Measurements from ENCODE around the gene NENF.
"Not testable (repeated sequence)": the region's sequence is repeated elsewhere in the genome, so short reads cannot be mapped to it uniquely, and the experiment has no call there.

NENF gene

DNA sequence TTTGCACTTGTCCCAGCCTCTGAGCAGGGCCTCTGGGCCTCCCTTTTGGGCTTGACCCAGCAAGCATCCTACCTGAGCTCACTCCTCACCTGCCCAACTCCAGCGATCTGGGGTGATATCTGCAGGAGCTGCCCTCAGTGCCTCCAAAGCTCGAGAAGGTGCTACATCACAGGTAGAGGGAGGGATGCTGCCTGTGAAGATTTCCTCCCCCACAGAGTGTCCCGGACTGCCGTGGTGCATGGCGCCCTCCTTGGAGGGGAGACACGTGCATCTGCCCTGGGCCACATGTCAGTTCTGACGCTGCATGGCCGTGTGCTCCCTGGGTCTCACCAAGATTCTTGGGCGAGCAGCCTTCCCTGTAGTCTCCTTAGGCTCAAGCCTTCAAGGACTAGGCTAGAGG is 27.7 kb downstream of the NENF start:
- no peak for DNase-seq (ENCODE audit: low spot score)

DNA sequence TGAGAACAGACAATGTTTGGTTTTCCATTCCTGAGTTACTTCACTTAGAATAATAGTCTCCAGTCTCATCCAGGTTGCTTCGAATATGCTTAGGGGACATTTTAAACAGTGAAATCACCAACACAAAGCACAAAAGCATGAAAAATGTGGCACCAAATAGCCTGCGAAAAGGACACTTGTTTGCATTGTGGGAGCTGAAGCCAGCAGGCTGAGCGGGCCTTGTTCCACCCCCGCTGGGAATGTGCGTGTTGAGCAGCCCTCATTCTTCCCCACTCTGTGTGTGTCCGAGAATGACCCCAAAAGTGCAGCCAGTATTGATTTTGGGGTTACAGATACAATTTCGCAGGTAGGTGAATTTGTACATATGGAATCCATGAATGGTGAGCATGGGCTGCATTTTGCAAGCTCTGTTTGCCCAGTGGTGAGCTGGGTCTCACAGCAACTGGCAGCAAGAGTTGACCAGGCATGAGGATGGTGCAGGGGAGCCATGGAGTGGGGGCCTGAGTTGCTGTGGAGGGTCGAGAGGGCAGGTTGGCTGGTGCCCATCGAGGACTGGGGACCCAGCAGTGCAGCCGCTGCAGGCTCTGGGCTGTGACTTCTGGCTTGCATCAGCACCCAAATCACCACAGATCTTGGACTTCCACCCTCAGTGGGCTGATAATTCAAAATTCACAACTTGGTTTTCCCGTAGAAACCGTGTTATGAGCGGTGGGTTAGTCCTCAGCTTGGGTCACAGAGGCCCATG is 29.4 kb downstream of the NENF start:
- no peak for DNase-seq (ENCODE audit: low spot score)

DNA sequence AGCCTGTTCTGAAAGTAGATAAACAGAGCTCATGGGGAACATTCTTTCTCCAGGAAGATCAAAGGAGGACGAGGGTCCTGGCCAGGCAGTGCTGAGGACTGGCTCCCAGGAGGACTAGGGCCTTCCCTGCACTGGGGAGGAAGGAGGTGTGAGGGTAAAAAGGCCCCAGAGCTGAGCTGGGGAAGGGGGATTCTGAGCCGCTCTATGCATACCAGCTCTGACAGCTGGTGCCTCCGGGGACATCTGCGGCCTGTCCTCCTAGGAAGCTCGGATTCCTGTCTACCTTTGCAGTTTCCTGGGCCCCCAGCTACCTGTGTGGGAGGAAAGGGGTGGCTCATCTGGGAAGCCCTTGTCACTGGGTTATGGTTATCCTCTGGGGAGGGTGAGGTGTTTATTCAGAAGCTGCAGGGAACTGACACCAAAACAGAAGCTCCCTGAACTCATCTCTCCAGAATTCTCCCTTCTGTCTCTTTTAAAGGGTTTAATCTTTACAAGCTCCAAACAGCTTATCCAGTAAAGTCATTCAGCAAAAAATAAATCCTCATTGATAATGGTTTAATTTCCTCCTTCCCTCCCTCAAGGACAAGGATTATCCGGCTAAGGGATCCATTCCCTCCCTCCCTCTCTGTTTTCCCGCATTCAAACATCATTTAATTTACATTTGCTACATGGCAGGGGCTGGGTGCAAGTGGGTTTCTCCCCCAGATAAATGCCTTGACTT is 31.0 kb downstream of the NENF start:
- DNase-seq (ENCODE audit: low spot score): no peak

DNA sequence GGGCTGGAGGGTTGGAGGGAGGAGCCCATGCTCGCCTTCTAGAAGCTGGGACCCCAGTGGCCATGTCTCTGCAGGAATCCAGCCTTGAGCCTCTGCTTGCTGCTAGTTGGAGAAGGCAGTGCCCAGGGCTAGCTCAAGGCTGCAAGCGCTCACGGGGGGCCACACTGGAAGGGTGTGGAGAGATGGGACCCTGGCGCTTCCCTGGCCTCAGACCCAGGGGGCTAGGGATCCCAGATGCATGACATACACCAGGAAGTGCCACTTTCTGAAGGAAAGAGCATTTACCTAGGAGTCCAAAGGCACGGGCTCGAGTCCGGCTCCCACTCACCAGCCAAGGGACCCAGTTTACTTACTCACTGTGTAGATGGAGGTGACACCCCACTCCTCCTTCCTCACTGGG is 32.6 kb downstream of the NENF start:
- DNase-seq (ENCODE audit: low spot score): no peak

DNA sequence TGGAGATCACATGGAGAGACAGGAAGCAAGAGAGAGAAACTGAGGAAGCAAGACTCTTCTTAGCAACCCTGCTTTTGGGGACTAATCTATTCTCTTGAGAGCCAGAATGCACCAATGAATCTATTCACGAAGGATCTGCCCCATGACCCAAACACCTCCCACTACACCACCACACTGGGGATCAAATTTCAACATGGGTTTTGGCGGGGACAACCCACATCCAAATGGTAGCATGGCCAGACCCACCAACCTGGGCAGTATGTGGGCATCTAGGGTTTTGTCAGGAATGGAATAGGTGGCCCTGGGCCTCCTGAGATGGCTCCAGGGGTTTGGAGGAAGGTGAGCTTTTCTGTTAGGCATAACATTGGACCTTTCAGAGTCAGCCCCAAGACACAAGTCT is 33.7 kb downstream of the NENF start:
- no peak for DNase-seq (ENCODE audit: low spot score)

DNA sequence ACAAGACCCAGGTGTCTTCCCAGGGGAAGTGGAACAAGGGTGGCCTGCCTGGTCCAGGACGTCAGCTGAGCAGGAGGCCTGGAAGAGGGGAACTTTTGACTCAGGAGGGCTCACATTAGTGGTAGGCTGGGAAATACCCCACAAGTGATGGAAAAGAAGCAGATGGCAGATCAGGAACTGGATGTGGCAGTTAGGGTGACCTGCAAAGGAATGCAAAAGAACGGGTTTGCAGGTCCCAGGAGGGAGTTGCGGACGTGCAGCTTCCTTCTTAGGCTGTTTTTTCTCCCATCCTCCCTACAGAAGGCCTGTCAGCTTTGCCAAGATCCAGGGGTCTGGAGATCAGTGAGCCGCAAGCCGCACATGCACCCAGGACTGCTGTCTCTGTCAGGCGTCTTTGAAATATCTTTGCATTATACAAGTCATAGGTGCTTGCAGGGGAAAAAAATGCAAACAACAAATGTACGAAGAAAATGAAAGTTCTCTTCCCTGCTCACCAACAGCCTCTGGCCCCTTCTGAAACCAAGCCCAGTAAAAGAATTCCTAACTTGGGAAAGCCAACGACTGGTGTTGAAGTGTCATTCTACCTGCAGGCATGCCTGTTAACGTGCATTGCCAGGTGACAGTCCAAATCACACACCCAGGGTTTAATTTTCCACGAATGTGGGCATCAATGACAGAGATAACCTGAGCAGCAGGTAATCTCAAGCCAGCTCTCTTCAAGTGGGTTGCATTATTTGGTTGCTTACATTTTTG is 34.4 kb downstream of the NENF start:
- DNase-seq (ENCODE audit: low spot score): no peak

DNA sequence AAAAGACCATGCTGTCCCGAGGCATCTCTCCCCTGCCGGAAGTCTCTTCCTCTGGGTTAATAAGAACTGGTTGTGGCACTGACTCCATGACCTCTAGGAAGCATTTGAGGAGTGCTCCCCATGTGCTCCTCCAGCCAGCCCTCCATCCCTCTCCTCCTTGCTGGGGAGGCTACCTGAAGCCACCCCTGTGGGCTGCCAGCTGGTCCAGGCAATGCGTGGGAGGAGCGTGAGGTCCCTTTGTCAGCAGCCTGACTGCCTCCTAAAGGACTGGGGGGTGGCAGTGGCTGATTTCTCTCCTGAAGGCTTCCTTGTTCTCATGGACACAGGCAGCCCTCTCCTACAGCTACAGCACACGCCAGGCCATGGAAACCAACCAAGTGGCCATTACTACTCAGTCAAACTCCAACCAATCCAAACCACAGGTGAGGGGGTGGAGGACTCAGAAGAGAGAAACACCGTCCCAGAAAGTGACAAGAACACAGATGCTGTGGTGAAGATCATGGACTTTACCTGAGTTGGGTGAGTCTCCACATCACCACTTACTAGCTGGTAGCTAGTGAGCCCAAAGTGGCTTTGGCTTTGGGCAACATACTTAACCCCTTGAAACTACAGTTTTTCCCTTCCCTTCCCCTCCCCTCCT is 35.2 kb downstream of the NENF start:
- DNase-seq (ENCODE audit: low spot score): no peak

DNA sequence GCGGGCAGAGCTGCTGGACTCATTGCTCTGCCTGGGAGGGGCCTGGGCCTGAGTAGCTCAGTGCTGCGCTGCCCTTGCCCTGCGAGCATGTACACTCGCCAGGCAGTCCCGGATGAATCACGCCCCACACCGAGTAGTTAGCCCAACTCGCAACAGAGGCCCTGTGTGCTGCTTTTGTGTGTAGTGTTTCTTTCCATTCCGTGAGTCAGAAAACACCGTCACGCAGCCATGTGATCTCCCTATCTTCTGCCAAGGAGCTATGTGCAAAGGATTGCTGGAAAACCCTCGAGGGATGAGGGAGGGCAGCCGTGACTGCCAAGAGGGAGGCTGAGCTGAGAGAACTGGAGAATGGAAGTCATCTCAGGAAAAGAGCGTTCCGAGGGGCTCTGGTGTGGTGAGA is 37.3 kb downstream of the NENF start:
- no peak for DNase-seq (ENCODE audit: low spot score)

DNA sequence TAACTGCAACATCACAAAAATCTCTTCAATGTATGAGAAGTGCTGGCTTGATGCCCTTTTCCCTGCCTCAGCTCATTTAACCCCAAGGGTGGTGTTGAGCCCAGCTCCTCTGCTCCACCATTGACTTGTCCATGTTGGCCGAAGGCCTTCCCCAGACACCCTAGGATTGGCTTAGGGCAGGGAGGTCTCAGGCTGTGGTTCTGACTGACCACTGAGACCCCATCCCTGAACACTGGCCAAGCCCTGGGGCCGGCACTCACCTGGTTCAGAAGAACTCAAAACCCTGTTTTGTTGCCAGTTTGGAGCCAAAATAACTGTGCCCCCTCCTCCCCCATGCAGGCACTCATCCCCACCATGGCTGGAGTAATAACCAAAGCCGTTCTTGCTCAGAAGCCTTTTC is 38.6 kb downstream of the NENF start:
- DNase-seq (ENCODE audit: low spot score): no peak

DNA sequence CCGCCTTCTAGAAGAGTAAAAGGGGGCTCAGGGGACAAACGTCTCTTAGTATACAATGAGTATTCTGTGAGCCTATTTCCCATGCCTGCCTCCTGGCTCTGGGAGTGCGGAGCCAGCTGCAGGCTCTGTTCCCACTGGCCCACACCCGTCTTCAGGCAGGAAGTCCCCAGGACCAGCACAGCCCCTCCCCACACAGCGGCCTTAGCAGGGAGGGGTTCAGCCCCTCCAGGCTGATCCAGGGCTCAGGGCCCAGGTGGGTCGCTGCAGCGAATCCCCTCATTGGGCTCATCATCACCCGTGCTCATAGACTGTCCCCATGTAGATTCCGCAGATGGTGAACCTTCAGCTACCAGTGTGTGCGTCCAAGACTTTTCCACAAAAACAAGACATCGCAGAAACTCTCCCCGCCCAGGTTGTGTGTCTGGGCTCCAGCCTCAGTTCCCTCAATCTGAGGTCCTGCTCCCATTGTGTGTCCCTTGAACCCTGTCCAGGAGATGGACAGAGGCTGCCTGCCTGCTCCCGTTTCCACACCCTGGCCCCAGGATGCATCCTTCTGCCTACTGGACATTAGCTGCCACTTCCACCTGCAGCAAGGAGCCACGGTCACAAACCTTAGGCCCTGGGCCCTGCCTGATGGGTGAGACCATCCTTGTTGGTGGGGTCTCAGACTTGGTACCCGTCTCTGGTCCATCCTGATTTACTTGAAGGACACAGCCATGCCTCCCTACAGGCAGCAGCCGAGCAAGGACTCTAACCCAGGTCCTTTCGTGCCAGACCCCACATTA is 39.4 kb downstream of the NENF start:
- DNase-seq (ENCODE audit: low spot score): no peak

DNA sequence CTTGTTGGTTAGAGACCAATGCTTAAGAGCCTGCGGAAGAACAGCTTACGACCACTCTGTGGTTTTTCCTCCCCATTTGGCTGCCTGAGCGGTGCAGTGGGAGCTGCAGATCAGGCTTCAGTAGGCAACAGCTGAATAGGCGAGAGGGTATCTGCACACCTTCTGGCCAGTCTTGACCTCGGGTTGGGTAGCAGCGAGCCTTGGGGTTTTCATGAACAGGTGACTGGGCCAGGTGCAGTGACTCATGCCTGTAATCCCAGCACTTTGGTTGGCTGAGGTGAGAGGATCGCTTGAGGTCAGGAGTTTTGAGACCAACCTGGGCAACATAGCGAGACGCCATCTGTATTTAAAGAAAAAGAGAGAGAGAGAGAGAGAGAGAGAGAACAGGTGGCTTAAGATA is 41.0 kb downstream of the NENF start:
- DNase-seq (ENCODE audit: low spot score): no peak

DNA sequence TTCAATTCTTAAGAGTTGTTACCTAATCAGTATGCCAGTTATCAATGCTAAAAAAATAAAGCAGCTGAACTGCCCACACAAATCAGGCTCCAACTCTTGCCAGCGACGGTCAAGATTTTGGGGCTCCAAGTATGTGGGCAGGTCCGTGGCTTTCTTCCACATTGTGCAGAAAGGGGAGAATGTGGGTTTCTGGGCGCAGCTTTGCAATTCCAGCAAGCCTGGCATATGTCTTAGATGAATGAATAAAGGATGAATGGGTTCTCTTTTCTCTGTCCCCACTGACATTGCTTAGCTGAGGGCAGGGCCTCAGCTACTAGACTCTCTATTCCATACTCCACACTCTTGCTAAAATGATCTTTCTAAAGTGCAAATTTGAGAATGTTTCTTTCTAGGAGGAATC is 42.4 kb downstream of the NENF start:
- DNase-seq (ENCODE audit: low spot score): no peak

DNA sequence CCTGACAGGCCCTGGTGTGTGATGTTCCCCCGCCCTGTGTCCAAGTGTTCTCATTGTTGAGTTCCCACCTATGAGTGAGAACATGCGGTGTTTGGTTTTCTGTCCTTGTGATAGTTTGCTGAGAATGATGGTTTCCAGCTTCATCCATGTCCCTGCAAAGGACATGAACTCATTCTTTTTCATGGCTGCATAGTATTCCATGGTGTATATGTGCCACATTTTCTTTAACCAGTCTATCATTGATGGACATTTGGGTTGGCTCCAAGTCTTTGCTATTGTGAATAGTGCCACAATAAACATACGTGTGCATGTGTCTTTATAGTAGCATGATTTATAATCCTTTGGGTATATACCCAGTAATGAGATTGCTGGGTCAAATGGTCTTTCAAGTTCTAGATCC is 43.1 kb downstream of the NENF start:
- not testable (repeated sequence) for DNase-seq (ENCODE audit: low spot score)

DNA sequence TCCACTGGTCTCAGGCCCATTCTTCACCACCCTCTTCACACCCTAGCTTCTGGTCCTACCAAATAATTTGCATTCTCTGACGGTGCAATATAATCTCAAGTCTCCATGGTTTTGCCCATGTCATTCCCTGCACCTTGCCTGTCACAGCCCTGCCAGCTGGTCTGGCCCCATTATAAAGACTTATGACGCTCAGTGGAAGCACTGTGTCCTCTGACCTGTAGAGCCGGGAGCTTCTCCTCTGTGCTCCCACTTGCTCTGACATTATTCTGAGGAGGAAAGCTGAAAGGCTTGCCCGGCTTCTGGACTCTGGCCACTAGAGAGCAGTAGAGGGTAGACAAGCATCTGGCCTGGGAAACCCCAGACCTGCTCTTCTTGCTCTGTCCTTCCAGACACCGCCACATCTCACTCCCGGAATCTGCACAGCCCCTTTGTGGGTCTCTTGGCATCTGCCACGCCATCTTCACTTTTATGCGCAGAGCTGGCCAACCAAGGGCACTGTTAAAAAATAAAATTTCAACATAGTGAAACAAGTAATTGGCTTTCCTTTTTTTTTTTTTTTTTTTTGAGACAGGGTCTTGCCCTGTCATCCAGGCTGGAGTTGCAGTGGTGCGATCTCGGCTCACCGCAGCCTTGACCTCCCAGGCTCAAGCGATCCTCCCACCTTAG is 44.4 kb downstream of the NENF start:
- peak; percentile 88 for DNase-seq (ENCODE audit: low spot score)

DNA sequence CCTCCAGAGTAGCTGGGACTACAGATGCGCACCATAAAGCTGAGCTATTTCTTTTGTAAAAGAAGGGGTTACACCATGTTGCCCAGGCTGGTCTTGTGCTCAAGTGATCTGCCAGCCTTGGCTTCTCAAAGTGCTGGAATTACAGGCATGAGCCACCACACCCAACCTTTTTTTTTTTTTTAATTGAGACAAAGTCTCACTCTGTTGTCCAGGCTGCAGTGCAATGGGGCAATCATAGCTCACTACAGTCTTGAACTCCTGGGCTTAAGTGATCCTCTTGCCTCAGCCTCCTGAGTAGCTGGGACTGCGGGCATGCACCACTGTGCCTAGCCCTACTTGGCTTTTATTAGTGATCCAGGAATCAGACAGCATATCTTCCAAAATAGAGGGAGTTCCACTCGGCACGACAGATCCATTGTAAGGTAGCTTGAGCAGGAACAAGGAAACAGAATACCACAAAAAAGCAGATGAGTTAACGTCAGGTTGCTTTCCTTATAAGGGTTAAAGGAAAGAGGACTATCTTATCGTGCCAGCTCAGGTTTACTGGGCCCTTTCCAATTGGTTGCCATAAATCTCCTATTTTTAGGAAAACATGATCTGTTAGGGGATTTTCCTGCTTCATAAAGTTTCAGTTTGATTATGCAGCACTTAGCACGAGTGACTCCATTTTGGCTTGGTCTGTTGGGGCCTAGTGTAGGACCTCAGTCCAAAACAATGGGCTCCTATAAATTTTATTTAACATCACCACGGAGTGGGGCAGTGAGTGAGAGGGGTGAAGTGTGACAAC is 45.2 kb downstream of the NENF start:
- peak; percentile 48 for DNase-seq (ENCODE audit: low spot score)

DNA sequence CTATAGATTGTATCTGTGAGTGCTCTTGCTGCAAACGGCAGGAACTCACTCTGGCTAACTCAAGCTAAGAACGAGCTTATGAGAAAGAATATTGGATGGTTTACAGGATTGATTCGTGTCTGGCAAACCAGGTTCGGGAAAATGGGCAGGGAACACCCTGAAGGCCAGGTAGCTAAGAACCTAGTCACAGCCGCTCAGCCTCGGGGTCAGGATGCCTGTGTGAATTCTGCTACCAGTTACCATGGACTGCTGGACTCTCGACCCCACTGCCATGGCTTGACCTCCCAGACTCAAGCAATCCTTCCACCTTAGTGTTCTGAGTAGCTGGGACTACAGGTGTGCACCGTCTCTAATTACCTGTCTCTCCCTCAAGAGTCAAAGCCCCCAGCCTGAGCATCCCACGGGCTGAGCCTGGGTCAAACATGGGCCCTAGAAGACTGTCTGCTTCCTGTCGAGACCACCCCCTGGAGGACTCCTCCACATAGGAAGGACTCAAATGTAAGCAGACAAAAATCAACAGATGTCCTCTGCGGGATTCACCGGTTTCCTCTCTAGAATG is 45.8 kb downstream of the NENF start:
- no peak for DNase-seq (ENCODE audit: low spot score)

DNA sequence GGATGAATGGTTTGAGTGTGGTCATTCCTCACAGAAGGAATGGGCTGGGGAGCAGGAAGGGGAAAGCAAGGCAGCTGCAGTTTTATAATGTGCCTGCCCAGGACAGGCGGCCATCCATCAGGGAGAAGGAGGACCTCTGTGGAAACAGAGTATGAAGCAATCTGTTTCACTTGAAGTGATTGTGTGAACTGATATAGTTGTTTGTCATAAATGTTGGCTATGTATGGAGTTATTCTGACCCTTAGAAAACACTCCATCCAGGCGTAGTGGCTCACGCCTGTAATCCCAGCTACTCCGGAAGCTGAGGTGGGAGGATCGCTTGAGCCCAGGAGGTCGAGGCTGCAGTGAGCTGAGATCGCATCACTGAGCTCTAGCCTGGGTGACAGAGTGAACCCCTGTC is 46.5 kb downstream of the NENF start:
- DNase-seq (ENCODE audit: low spot score): no peak

DNA sequence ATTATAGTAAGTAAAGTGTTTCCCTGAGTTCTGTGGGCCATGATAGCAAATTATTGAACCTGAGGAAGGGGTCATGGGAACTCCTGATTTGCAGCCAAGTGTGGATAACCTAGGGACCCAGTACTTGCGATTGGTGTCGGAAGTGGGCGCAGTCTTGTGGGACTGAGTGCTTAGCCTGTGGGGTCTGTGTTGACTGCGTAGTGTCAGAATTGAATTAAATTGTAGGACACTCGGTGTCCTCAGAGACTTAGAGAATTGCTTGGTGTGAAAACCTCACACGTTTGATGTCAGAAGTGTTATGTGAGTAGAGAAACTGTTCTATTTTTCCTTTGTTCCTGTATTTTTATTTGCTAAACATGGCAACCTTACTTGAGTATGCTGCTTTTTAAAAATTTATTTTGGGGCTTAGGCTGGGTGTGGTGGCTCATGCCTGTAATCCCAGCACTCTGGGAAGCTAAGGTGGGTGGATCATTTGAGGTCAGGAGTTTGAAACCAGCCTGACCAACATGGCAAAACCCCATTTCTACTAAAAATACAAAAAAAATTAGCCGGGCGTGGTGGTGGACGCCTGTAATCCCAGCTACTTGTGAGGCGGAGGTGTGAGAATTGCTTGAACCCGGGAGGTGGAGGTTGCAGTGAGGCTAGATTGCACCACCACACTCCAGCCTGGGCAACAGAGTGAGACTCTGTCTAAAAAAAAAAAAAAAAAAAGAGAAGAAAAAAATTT is 48.2 kb downstream of the NENF start:
- not testable (repeated sequence) for DNase-seq (ENCODE audit: low spot score)

DNA sequence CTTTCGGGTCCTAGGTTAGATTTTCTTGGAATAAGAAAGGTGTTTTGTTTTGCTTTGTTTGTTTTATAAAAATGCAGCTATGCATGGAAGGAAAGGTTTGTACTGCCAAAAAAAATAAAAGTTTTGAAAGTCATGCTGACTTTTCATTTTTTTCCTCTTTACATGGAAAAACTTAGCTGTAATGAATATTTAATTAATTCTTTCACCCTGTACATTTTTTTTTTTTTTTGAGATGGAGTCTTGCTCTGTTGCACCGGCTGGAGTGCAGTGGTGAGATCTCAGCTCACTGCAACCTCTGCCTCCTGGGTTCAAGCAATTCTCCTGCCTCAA is 48.7 kb downstream of the NENF start:
- DNase-seq (ENCODE audit: low spot score): no peak

Data from LoVo (cell line).